ENCODE data around the gene HSPBP1.

DNA sequence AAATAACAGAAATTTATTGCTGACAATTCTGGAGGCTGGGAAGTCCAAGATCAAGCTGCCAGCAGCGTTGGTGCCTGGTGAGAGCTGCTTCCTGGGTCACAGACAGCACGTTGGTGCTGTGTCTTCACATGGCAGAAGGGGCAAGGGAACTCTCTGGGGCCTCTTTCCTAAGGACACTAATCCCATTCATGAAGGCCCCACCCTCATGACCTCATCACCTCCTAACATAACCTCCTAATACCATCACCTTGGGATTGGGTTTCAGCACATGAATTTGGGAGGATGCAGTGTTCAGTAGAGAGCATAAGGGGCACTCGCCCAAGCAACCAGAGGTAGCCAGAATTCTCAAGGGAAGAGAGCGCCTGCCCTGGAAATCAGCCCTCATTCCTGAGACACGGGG, 29.5 kb upstream of the HSPBP1 start:
- TF ChIP-seq SP1 (IDR thresholded peaks at IDR 0.05), result no peak
- TF ChIP-seq, protein P1, sequence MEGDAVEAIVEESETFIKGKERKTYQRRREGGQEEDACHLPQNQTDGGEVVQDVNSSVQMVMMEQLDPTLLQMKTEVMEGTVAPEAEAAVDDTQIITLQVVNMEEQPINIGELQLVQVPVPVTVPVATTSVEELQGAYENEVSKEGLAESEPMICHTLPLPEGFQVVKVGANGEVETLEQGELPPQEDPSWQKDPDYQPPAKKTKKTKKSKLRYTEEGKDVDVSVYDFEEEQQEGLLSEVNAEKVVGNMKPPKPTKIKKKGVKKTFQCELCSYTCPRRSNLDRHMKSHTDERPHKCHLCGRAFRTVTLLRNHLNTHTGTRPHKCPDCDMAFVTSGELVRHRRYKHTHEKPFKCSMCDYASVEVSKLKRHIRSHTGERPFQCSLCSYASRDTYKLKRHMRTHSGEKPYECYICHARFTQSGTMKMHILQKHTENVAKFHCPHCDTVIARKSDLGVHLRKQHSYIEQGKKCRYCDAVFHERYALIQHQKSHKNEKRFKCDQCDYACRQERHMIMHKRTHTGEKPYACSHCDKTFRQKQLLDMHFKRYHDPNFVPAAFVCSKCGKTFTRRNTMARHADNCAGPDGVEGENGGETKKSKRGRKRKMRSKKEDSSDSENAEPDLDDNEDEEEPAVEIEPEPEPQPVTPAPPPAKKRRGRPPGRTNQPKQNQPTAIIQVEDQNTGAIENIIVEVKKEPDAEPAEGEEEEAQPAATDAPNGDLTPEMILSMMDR (IDR thresholded peaks at IDR 0.05; ENCODE audit: low read depth, low read length, missing input control), result no peak
- TF ChIP-seq JUND (IDR thresholded peaks at IDR 0.05), result no peak
- TF ChIP-seq, protein P2, sequence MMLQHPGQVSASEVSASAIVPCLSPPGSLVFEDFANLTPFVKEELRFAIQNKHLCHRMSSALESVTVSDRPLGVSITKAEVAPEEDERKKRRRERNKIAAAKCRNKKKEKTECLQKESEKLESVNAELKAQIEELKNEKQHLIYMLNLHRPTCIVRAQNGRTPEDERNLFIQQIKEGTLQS (IDR thresholded peaks at IDR 0.05), result no peak
- TF ChIP-seq GABPA (IDR thresholded peaks at IDR 0.05 in 1 of 2, conservative IDR thresholded peaks at IDR 0.05 in 1 of 2), result no peak
- TF ChIP-seq, protein P3, sequence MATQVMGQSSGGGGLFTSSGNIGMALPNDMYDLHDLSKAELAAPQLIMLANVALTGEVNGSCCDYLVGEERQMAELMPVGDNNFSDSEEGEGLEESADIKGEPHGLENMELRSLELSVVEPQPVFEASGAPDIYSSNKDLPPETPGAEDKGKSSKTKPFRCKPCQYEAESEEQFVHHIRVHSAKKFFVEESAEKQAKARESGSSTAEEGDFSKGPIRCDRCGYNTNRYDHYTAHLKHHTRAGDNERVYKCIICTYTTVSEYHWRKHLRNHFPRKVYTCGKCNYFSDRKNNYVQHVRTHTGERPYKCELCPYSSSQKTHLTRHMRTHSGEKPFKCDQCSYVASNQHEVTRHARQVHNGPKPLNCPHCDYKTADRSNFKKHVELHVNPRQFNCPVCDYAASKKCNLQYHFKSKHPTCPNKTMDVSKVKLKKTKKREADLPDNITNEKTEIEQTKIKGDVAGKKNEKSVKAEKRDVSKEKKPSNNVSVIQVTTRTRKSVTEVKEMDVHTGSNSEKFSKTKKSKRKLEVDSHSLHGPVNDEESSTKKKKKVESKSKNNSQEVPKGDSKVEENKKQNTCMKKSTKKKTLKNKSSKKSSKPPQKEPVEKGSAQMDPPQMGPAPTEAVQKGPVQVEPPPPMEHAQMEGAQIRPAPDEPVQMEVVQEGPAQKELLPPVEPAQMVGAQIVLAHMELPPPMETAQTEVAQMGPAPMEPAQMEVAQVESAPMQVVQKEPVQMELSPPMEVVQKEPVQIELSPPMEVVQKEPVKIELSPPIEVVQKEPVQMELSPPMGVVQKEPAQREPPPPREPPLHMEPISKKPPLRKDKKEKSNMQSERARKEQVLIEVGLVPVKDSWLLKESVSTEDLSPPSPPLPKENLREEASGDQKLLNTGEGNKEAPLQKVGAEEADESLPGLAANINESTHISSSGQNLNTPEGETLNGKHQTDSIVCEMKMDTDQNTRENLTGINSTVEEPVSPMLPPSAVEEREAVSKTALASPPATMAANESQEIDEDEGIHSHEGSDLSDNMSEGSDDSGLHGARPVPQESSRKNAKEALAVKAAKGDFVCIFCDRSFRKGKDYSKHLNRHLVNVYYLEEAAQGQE (IDR thresholded peaks at IDR 0.05), result no peak
- TF ChIP-seq HNF4A (conservative IDR thresholded peaks at IDR 0.05), result no peak
- TF ChIP-seq RAD21 (IDR thresholded peaks at IDR 0.05), result no peak
- TF ChIP-seq, protein P4, sequence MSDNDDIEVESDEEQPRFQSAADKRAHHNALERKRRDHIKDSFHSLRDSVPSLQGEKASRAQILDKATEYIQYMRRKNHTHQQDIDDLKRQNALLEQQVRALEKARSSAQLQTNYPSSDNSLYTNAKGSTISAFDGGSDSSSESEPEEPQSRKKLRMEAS (IDR thresholded peaks at IDR 0.05), result no peak
- TF ChIP-seq NR2F2 (IDR thresholded peaks at IDR 0.05), result no peak
